ENCODE results near the gene ACTR3C. TPM values are rescaled to one million over a fixed set of nuclear protein-coding genes. Genes with fewer than 3 reads are reported as not detected.
A peak's percentile ranks its signal among the peaks of the same experiment; 100 is the strongest.

The ACTR3C gene
- total RNA-seq, 1 experiment from 2014 or later: 2.2 TPM

GRCh38 chr7:150357771-150358427 is 34.6 kb upstream of the ACTR3C start:
- Histone ChIP-seq H2AK5ac (ENCODE audit: insufficient read length, low read length) (no peak overlapping the region), H3K27me3 (ENCODE audit: insufficient read depth, low read length) (no peaks in the 10 kb centered on the region), H4K20me1 (ENCODE audit: control insufficient read depth, insufficient read depth, insufficient read length) (no peaks in the 10 kb centered on the region), H2BK20ac (ENCODE audit: low read depth, low read length, poor library complexity, severe bottlenecking) (no peak overlapping the region), H3K79me1 (ENCODE audit: insufficient read depth, low read depth, low read length, poor library complexity, severe bottlenecking) (no peaks in the 10 kb centered on the region), H2BK15ac (ENCODE audit: low read depth, low read length) (no peak overlapping the region), H3K23ac (ENCODE audit: insufficient read length, low read depth, low read length) (no peak overlapping the region), H2BK5ac (ENCODE audit: insufficient read length, low read length) (no peak overlapping the region), H3K79me2 (ENCODE audit: insufficient read depth, low read length) (no peaks in the 10 kb centered on the region), H2BK120ac (ENCODE audit: low read depth, low read length, poor library complexity, severe bottlenecking) (no peak overlapping the region), H4K8ac (replicated peaks; ENCODE audit: insufficient read length, low read depth, low read length) (no peak overlapping the region), H3K56ac (ENCODE audit: insufficient read length, low read depth, low read length) (no peak overlapping the region), H4K5ac (ENCODE audit: insufficient read length, low read depth, low read length) (no peak overlapping the region), H4K91ac (ENCODE audit: insufficient read length, low read depth, low read length) (no peak overlapping the region), H3K9me3 (ENCODE audit: control insufficient read depth, low read depth, low read length) (no peaks in the 10 kb centered on the region), H3K18ac (ENCODE audit: insufficient read length, low read depth, low read length) (no peak overlapping the region), H3K9ac (ENCODE audit: extremely low read depth, insufficient read length, low read length) (no peak overlapping the region), H3K4ac (ENCODE audit: low read depth, low read length) (no peak overlapping the region), H2AFZ (ENCODE audit: low read length) (no peak overlapping the region), H3T11ph (ENCODE audit: low read length) (no peak overlapping the region), H3K23me2 (ENCODE audit: insufficient read length, low read depth, low read length, poor library complexity, severe bottlenecking) (no peaks in the 10 kb centered on the region), H3K4me1 (ENCODE audit: insufficient read depth, low read length) (0 out of 2 replicates have a peak, but pooled peaks cover 3% of the 10 kb centered on the region), H3K27ac (ENCODE audit: insufficient read length, low read depth, low read length) (no peak overlapping the region), H3K4me2 (ENCODE audit: insufficient read depth, insufficient read length, low read length) (no peak overlapping the region), H3K14ac (ENCODE audit: insufficient read depth, low read length) (no peak overlapping the region), H2BK12ac (ENCODE audit: insufficient read length, low read depth, low read length) (no peak overlapping the region)
- Mint-ChIP-seq H3K36me3 (ENCODE audit: insufficient read depth in 1 of 3, low read depth in 3 of 3) (peaks cover 0 to 4% (median 0%) of the 10 kb centered on the region in 3 experiments; a peak in 1 of 7 replicates), H3K4me3 (no peak overlapping the region; a peak in 1 of 5 replicates), H3K27ac (peak overlapping the region in 1 of 3 experiments; percentile 28; a peak in 1 of 7 replicates), H3K27me3 (ENCODE audit: low read depth) (peaks cover 1% of the 10 kb centered on the region; the same call in 1 of the 2 replicates), H3K9me3 (peaks cover 4 to 7% of the 10 kb centered on the region in 2 experiments; a peak in 3 of 5 replicates), H3K4me1 (peaks cover 23 to 33% of the 10 kb centered on the region in 2 experiments)
- TF ChIP-seq CTCF (conservative IDR thresholded peaks at IDR 0.05): peak; percentile 50
- no CpG with 5 or more reads among the region's 13 CpGs for WGBS (ENCODE audit: extremely low coverage, insufficient read length, low lambda C conversion rate)
- no peak for DNase-seq

Data from H9 (cell line).